OCI-LY3 (cell line): ENCODE results near the gene TTC24.

Experiments
- EZH2phosphoT487 ChIP-seq: fragments of 200-600 bp; shearing (Covaris generic); IDR thresholded peaks from 2 replicates; pipeline ENCODE4 v1.6.1; 2018; ENCODE audit warnings: antibody characterized with exemption, mixed run types, low read depth
- TF ChIP-seq, protein P1 (sequence below): fragments of 200-600, 300-600 bp; sonication (generic); IDR thresholded peaks from 2 replicates; pipeline ENCODE4 v1.5.1; 2014; ENCODE audit warnings: antibody characterized with exemption, low read length, low read depth

- TF ChIP-seq, protein P1, sequence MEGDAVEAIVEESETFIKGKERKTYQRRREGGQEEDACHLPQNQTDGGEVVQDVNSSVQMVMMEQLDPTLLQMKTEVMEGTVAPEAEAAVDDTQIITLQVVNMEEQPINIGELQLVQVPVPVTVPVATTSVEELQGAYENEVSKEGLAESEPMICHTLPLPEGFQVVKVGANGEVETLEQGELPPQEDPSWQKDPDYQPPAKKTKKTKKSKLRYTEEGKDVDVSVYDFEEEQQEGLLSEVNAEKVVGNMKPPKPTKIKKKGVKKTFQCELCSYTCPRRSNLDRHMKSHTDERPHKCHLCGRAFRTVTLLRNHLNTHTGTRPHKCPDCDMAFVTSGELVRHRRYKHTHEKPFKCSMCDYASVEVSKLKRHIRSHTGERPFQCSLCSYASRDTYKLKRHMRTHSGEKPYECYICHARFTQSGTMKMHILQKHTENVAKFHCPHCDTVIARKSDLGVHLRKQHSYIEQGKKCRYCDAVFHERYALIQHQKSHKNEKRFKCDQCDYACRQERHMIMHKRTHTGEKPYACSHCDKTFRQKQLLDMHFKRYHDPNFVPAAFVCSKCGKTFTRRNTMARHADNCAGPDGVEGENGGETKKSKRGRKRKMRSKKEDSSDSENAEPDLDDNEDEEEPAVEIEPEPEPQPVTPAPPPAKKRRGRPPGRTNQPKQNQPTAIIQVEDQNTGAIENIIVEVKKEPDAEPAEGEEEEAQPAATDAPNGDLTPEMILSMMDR, result no peak
- no peak for TF ChIP-seq EZH2phosphoT487
These were observed 36.9 kb downstream of the TTC24 start for GRCh38 chr1:156616463-156616862.
